ENCODE results near the gene GPR173. TPM values are rescaled to one million over a fixed set of nuclear protein-coding genes. Genes with fewer than 3 reads are reported as not detected.
A peak's percentile ranks its signal among the peaks of the same experiment; 100 is the strongest.

The GPR173 gene
- total and polyA plus RNA-seq, 9 of the 15 experiments (the other 6 are each of a cell fraction or from before 2014, with no cell fraction given): 0.01 TPM; not detected in 8

DNA sequence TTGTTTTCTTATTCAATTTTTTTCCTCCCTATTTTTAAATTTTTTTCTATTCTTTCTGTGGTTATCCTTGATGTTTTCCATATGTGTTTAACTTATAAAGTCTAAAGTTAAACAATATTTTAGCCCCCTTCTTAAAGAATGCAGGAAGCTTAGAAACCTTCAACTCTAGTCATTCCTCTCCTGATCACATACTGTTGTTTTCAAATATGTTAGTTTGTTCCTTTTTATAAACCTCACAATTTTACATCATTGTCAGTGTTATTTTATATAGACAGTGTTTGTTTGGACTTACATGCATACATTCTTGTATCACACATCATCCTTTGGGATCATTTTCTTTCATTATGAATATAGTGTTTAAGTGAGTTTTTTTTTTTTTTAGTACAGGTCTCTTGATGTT, 76.9 kb downstream of the GPR173 start:
- intact Hi-C loops (cut with micrococcal nuclease) (no loop called here), in situ Hi-C loops (cut with MboI) (no loop called here)
- no peak overlapping the region for H3K4me2 ChIP-seq (ENCODE audit: insufficient read depth, low read length)
- H3K9me1 ChIP-seq (ENCODE audit: control insufficient read depth, insufficient read depth, low read length): no peaks in the 10 kb centered on the region
- CTCF ChIA-PET (ENCODE audit: low intra/inter-chr PET ratio): no interaction called here
- no peak overlapping the region for H3K27ac ChIP-seq (ENCODE audit: extremely low read depth, low read depth, low read length)
- H3K4me1 ChIP-seq (replicated peaks in 1 of 2; ENCODE audit: control insufficient read depth in 2 of 2, insufficient read depth in 2 of 2, low read length in 2 of 2): no peaks in the 10 kb centered on the region
- H3K36me3 ChIP-seq (ENCODE audit: control insufficient read depth, insufficient read depth, low read length): no peaks in the 10 kb centered on the region
- no peaks in the 10 kb centered on the region for H3K9me3 ChIP-seq (replicated peaks; ENCODE audit: control insufficient read depth, insufficient read depth, low read depth, low read length)
- no peaks in the 10 kb centered on the region for H3K27me3 ChIP-seq (ENCODE audit: control insufficient read depth in 2 of 2, insufficient read depth in 2 of 2, low read length in 2 of 2)
- no peaks in the 10 kb centered on the region for H4K20me1 ChIP-seq (replicated peaks; ENCODE audit: control insufficient read depth, insufficient read depth, low read length)
- BruUV-seq (replicated peaks): no TSS peak
- DNase-seq (ENCODE audit: extremely low read depth in 1 of 4, low spot score in 3 of 4) (no peak), ATAC-seq (no peak), FAIRE-seq (no peak)
- no peaks in the 10 kb centered on the region for H3K79me2 ChIP-seq (ENCODE audit: control insufficient read depth, insufficient read depth, low read length)
- TF ChIP-seq RBM34 (IDR thresholded peaks at IDR 0.05; ENCODE audit: borderline replicate concordance, insufficient read depth, low read length): no peak
- no peak overlapping the region for H2AFZ ChIP-seq (ENCODE audit: low read depth, low read length)
- H3K4me3 ChIP-seq: no peak overlapping the region
- POLR2A ChIA-PET: no interaction called here
- no peak overlapping the region for H3K9ac ChIP-seq (ENCODE audit: insufficient read depth in 1 of 2, low read depth in 2 of 2, low read length in 2 of 2)

DNA sequence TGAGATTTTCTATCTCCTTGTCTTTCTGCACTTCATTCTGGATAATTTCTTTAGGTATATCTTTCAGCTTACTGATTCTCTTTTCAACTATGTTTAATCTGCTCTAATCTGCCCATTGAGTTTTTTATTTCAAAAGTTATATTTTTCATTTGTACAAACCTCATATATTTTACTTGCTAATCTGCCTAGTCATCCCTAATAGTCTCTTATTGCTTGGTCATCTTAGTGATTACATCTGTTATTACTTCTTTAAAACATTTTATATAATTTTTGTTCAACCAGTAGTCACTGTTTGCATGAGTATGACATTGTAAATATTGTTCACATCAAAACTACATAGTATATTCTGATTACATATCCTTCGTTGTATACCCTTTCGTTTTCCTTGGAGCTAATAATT, 77.8 kb downstream of the GPR173 start:
- H3K4me1 ChIP-seq (replicated peaks in 1 of 2; ENCODE audit: control insufficient read depth in 2 of 2, insufficient read depth in 2 of 2, low read length in 2 of 2): no peaks in the 10 kb centered on the region
- no peak for DNase-seq (ENCODE audit: extremely low read depth in 1 of 4, low spot score in 3 of 4)

More for the DNA sequence above, 77.8 kb downstream of the GPR173 start:
- H3K4me2 ChIP-seq (ENCODE audit: insufficient read depth, low read length): no peak overlapping the region
- H3K27ac ChIP-seq (ENCODE audit: extremely low read depth, low read depth, low read length): no peak overlapping the region
- peak; percentile 64 for TF ChIP-seq ZNF316 (IDR thresholded peaks at IDR 0.05)
- TF ChIP-seq, protein P1, sequence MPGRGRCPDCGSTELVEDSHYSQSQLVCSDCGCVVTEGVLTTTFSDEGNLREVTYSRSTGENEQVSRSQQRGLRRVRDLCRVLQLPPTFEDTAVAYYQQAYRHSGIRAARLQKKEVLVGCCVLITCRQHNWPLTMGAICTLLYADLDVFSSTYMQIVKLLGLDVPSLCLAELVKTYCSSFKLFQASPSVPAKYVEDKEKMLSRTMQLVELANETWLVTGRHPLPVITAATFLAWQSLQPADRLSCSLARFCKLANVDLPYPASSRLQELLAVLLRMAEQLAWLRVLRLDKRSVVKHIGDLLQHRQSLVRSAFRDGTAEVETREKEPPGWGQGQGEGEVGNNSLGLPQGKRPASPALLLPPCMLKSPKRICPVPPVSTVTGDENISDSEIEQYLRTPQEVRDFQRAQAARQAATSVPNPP (IDR thresholded peaks at IDR 0.05; ENCODE audit: borderline replicate concordance, insufficient read depth, insufficient read length): no peak
- H3K9ac ChIP-seq (ENCODE audit: insufficient read depth in 1 of 2, low read depth in 2 of 2, low read length in 2 of 2): no peak overlapping the region
- no peak overlapping the region for H2AFZ ChIP-seq (ENCODE audit: low read depth, low read length)
- 46% methylated on average over 2 of the region's 2 CpGs for WGBS (ENCODE audit: insufficient coverage, low coverage, missing lambda C conversion rate)
- no peak overlapping the region for H3K4me3 ChIP-seq
- H4K20me1 ChIP-seq (replicated peaks; ENCODE audit: control insufficient read depth, insufficient read depth, low read length): no peaks in the 10 kb centered on the region
- H3K79me2 ChIP-seq (ENCODE audit: control insufficient read depth, insufficient read depth, low read length): no peaks in the 10 kb centered on the region
- in situ Hi-C loops (cut with MboI): no loop called here
- no peaks in the 10 kb centered on the region for H3K27me3 ChIP-seq (ENCODE audit: control insufficient read depth in 2 of 2, insufficient read depth in 2 of 2, low read length in 2 of 2)
- no TSS peak for BruUV-seq (replicated peaks)
- no peaks in the 10 kb centered on the region for H3K36me3 ChIP-seq (ENCODE audit: control insufficient read depth, insufficient read depth, low read length)
- POLR2A ChIA-PET: no interaction called here
- no peaks in the 10 kb centered on the region for H3K9me1 ChIP-seq (ENCODE audit: control insufficient read depth, insufficient read depth, low read length)
- ATAC-seq: no peak
- no peak for FAIRE-seq
- intact Hi-C loops (cut with micrococcal nuclease): no loop called here
- CTCF ChIA-PET (ENCODE audit: low intra/inter-chr PET ratio): no interaction called here
- no peaks in the 10 kb centered on the region for H3K9me3 ChIP-seq (replicated peaks; ENCODE audit: control insufficient read depth, insufficient read depth, low read depth, low read length)

Data from K562 (cell line).